Right lobe of liver (tissue), 6 donors: ENCODE data around the gene PTPRK. TPM values are rescaled to one million over a fixed set of nuclear protein-coding genes. Genes with fewer than 3 reads are reported as not detected.

ENCODE experiments used
- ATAC-seq, 4 donors: fragments of 200-7000 bp; cut with Tn5 transposase; one replicate each; pipeline ENCODE4 v1.9.1; 2020; ENCODE audit warnings: mild to moderate bottlenecking in 4 of 4, moderate library complexity in 4 of 4
- DNase-seq, 3 donors: peaks; one replicate each; pipeline ENCODE4 v3.0.0-alpha.2; 2020
- H3K27ac ChIP-seq, 3 donors: fragments of 200-600 bp; one replicate each; pipeline ENCODE4 v1.8.0; 2022
- H3K27me3 ChIP-seq, 2 donors: fragments of 200-600 bp; one replicate each; pipeline ENCODE4 v1.8.0; 2022
- H3K36me3 ChIP-seq, 4 donors: fragments of 200-600 bp; sonication (generic) in 1 of 4; one replicate each; pipeline versions ENCODE4 v1.5.1 to v1.8.0; 2017 to 2022; ENCODE audit warnings: control low read depth in 1 of 4
- H3K4me1 ChIP-seq, 4 donors: fragments of 200-600 bp; sonication (generic) in 1 of 4; one replicate each; pipeline versions ENCODE4 v1.5.1 to v1.8.0; 2017 to 2022; ENCODE audit warnings: control low read depth in 1 of 4
- H3K4me3 ChIP-seq, 3 donors: fragments of 200-600 bp; one replicate each; pipeline ENCODE4 v1.8.0; 2022
- H3K9me3 ChIP-seq, 4 donors: fragments of 200-600 bp; sonication (generic) in 1 of 4; one replicate each; pipeline versions ENCODE4 v1.5.1 to v1.8.0; 2017 to 2022; ENCODE audit warnings: control low read depth in 1 of 4
- POLR2A ChIP-seq: fragments of 450-650 bp; IDR thresholded peaks from one replicate; pipeline ENCODE4 v1.6.1; 2017; ENCODE audit warnings: antibody characterized with exemption, mild to moderate bottlenecking
- WGBS: methylation state at CpG from one replicate; pipeline ENCODE4 v1.1.6; 2018; ENCODE audit warnings: low coverage, low lambda C conversion rate; ENCODE audit not compliant: insufficient coverage; ENCODE audit errors: missing lambda C conversion rate; 5-methylcytosine and 5-hydroxymethylcytosine counted together
- intact Hi-C, 2 donors: fragments of 100-400 bp; cut with DNase I; formaldehyde crosslinking; loops; one replicate each; pipeline versions ENCODE4 v1.11.2 to v1.14.1; 2022
- total RNA-seq, 6 experiments: library from RNA; depleted of rRNA in 2 of 6; stranded (reverse); fragments of >200 nt in 2 of 6; fragmentation: NEBNext Ultra II Directional in 3 of 6; extraction: Animal tissue kit (Norgen Biotek cat#: 25700) in 3 of 6; gene quantifications; one replicate each; pipeline versions ENCODE4 v1.1.0 to v1.2.4, GENCODE V29; 2016 to 2023
- TF ChIP-seq, protein P1 (sequence below), 4 donors: fragments of 200-600 bp in 3 of 4; fragments of 450-650 bp in 1 of 4; IDR thresholded peaks; one replicate each; pipeline versions ENCODE4 v1.5.1 to v1.8.0; 2016 to 2022; ENCODE audit warnings: antibody characterized with exemption in 4 of 4, mild to moderate bottlenecking in 2 of 4
- donor health status: DM: no; HTN: yes; CAD: no.
- donor health status: DM: no; HTN: no; CAD: no.
- donor health status: DM: no; HTN: no; CAD: no.
- donor health status: DM: no; HTN: yes; CAD: no.
- donor health status: DM: no; HTN: yes; CAD: no.

Gene PTPRK
- total RNA-seq, 6 experiments from 2014 or later: 27.7 to 54.5 (median 35.7) TPM

DNA sequence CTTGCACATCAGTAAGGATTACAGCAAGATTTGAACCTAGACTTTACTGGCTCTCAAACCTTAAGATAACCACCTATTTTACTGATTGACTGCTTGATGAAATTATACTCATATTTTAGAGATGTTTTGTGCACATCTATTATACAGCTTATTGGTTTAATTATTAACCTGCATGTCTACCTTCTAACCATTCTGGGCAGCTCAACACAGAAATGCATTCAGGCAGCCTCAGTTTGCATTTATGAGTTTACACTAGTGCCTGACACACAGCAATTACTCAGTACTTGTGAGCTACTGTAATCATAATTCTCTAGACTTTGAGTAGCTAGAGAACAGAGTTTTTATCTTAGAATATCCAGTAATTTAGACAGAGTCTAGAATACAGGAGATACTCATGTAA is 345.7 kb downstream of the PTPRK start:
- no peak for TF ChIP-seq POLR2A
- TF ChIP-seq, protein P1, sequence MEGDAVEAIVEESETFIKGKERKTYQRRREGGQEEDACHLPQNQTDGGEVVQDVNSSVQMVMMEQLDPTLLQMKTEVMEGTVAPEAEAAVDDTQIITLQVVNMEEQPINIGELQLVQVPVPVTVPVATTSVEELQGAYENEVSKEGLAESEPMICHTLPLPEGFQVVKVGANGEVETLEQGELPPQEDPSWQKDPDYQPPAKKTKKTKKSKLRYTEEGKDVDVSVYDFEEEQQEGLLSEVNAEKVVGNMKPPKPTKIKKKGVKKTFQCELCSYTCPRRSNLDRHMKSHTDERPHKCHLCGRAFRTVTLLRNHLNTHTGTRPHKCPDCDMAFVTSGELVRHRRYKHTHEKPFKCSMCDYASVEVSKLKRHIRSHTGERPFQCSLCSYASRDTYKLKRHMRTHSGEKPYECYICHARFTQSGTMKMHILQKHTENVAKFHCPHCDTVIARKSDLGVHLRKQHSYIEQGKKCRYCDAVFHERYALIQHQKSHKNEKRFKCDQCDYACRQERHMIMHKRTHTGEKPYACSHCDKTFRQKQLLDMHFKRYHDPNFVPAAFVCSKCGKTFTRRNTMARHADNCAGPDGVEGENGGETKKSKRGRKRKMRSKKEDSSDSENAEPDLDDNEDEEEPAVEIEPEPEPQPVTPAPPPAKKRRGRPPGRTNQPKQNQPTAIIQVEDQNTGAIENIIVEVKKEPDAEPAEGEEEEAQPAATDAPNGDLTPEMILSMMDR (IDR thresholded peaks at IDR 0.05): no peak
- H3K9me3 ChIP-seq: no peaks in the 10 kb centered on the region
- no peak overlapping the region for H3K4me3 ChIP-seq
- ATAC-seq (no peak), DNase-seq (no peak)
- H3K27ac ChIP-seq: no peak overlapping the region
- H3K4me1 ChIP-seq: peaks cover 0 to 3% (median under 1%) of the 10 kb centered on the region in 4 donors
- H3K27me3 ChIP-seq: no peaks in the 10 kb centered on the region
- no peaks in the 10 kb centered on the region for H3K36me3 ChIP-seq
- intact Hi-C loops: no loop called here

DNA sequence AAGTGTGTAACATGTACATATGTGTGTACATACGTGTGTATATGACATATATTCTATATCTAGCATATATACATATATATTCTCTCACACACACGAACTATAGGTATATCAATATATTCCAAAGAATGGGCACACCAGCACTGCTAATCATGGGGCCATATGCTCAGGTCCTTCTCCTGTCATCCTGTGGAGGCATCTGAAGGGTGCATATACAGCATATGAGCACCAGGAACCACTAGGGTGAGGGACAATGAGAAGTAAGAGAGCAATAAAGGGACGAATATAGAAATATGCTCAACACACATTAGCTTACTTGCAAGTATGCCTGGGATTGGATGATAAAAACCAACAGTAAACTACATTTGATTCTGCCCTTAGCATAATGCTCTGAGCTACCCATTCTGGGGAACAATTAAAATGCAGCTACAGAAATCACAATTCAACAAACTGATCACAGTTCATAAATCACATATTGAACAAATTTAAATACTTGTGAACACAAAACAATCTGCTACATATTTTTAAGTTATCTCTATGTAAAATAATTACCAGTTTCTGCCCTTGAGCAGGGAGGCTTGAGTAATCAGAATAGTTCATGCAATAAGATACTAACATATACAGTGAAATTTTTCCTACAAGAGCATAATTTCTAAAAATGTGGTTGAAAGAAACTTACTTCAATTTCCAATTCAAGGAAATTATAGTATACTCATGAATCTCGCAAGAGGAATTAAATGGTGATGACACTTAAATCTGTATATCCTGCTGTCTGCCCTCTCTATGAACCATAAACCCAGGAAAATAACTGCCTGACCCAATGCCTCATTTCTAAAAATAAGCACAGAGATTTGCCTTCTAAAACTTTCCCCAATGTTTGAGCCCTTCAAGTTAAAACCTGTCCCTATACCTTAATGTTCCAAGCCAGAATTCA is 347.4 kb downstream of the PTPRK start:
- 59% methylated on average over 4 of the region's 4 CpGs for WGBS
- no peaks in the 10 kb centered on the region for H3K9me3 ChIP-seq
- TF ChIP-seq POLR2A: no peak
- TF ChIP-seq, protein P1 (IDR thresholded peaks at IDR 0.05): no peak
- intact Hi-C loops: no loop called here
- H3K36me3 ChIP-seq: no peaks in the 10 kb centered on the region
- DNase-seq (no peak), ATAC-seq (no peak)
- H3K4me1 ChIP-seq: peaks cover 0 to 3% (median 0%) of the 10 kb centered on the region in 4 donors
- no peaks in the 10 kb centered on the region for H3K27me3 ChIP-seq
- no peak overlapping the region for H3K27ac ChIP-seq
- no peak overlapping the region for H3K4me3 ChIP-seq

DNA sequence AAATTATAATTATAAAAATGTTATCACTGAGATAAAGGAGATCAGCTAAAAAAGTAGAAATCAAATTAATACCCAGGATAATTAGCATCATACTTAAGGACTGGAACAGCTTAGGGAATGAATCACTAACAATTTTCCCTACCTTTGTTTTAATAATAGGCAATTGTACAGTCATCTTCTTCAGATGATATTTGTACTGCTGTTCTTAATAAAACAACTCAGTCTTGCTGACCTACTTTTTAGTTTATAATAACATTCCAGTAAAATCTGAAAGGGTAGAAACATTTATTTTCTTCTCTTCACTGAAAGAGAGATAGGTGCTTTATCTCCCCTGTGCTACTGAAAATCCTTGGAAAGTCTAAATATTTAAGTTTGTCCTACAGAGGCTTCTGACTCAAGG is 348.3 kb downstream of the PTPRK start:
- Histone ChIP-seq H3K36me3 (no peaks in the 10 kb centered on the region), H3K27me3 (no peaks in the 10 kb centered on the region), H3K4me3 (no peak overlapping the region), H3K9me3 (no peaks in the 10 kb centered on the region), H3K27ac (no peak overlapping the region), H3K4me1 (peaks cover 0 to 3% (median 0%) of the 10 kb centered on the region in 4 donors)
- ATAC-seq: no peak
- TF ChIP-seq, protein P1 (IDR thresholded peaks at IDR 0.05): no peak
- TF ChIP-seq POLR2A: no peak
- intact Hi-C loops: no loop called here
- DNase-seq: no peak

DNA sequence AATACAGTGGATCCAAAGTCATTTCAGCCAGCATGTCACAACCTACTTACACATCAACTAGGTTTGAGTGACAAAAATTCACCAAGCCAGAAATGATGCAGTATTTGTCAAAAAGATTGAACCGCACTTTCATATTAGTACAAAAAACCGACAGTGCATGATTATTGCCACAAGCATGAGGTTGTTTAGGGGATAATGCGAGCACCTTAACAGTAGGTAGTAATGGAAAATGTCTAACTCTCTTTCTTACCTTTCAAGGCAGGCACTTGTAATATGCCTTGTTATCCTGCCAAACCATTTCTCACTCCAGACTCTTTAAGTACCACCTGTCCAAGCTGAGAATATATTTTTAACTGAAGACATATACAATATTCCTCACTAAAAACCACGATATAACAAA is 349.2 kb downstream of the PTPRK start:
- no peak for ATAC-seq
- 97% methylated on average over 4 of the region's 4 CpGs for WGBS
- intact Hi-C loops: no loop called here
- Histone ChIP-seq H3K27ac (no peak overlapping the region), H3K9me3 (no peaks in the 10 kb centered on the region), H3K27me3 (no peaks in the 10 kb centered on the region), H3K4me3 (no peak overlapping the region), H3K4me1 (peaks cover 0 to 3% (median 0%) of the 10 kb centered on the region in 4 donors), H3K36me3 (no peaks in the 10 kb centered on the region)
- no peak for TF ChIP-seq POLR2A
- TF ChIP-seq, protein P1 (IDR thresholded peaks at IDR 0.05): no peak
- no peak for DNase-seq
